ENCODE data around the gene FOXP1.

DNA sequence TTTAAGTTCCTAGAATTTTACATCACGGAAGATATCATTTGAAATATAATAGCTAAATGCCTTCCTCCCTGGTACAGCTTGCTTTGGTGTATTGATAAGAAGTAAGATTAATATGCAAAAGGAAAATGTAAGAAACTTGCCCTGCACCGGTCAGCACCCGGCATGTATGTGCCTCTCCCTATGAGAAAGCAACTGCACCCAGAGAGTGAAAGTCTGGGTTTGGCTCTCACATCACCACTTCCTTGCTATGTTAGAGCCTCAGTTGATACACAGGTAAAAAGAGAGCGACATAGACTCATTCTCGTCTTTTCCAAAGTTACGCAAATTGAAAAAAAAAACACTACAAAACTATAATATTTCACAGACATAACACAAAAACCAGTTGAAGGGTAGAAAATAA, 96.7 kb downstream of the FOXP1 start:
- TF ChIP-seq, protein P1, sequence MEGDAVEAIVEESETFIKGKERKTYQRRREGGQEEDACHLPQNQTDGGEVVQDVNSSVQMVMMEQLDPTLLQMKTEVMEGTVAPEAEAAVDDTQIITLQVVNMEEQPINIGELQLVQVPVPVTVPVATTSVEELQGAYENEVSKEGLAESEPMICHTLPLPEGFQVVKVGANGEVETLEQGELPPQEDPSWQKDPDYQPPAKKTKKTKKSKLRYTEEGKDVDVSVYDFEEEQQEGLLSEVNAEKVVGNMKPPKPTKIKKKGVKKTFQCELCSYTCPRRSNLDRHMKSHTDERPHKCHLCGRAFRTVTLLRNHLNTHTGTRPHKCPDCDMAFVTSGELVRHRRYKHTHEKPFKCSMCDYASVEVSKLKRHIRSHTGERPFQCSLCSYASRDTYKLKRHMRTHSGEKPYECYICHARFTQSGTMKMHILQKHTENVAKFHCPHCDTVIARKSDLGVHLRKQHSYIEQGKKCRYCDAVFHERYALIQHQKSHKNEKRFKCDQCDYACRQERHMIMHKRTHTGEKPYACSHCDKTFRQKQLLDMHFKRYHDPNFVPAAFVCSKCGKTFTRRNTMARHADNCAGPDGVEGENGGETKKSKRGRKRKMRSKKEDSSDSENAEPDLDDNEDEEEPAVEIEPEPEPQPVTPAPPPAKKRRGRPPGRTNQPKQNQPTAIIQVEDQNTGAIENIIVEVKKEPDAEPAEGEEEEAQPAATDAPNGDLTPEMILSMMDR (conservative IDR thresholded peaks at IDR 0.05 in 1 of 2, IDR thresholded peaks at IDR 0.05 in 1 of 2; ENCODE audit: low read depth in 1 of 2, low read length in 2 of 2), result no peak
- no peak for TF ChIP-seq EZH2 (IDR thresholded peaks at IDR 0.05; ENCODE audit: low read length, missing control alignments)

Measured in fibroblast of lung (primary cell).